HL-60 (cell line): Measurements from ENCODE around the gene SLC30A4.

Experiments used
- CTCF ChIP-seq: IDR thresholded peaks from one replicate; pipeline ENCODE4 v1.5.1; 2011; ENCODE audit warnings: low read length, control low read depth, inconsistent platforms; ENCODE audit not compliant: insufficient read depth
- GABPA ChIP-seq: IDR thresholded peaks from 2 replicates; pipeline ENCODE4 v1.6.1; 2012; ENCODE audit warnings: low read depth
- POLR2AphosphoS5 ChIP-seq: IDR thresholded peaks from 2 replicates; pipeline ENCODE4 v1.6.1; 2012; ENCODE audit warnings: low read depth
- SPI1 ChIP-seq: IDR thresholded peaks from 2 replicates; pipeline ENCODE4 v1.6.1; 2012; ENCODE audit warnings: low read depth, mild to moderate bottlenecking, borderline replicate concordance

- TF ChIP-seq CTCF (no peak), POLR2AphosphoS5 (no peak), GABPA (no peak), SPI1 (no peak)
These were observed 33.5 kb upstream of the SLC30A4 start for GRCh38 chr15:45555934-45556608.
